Amygdala (tissue), 56 donors: ENCODE measurements around the gene STK32B.
"Not testable (repeated sequence)": the region's sequence is repeated elsewhere in the genome, so short reads cannot be mapped to it uniquely, and the experiment has no call there.

Experiments
- DNase-seq, 56 donors: peaks; one replicate each; lab custom pipeline; 2025; lab: John Stamatoyannopoulos, UW

The STK32B gene

DNA sequence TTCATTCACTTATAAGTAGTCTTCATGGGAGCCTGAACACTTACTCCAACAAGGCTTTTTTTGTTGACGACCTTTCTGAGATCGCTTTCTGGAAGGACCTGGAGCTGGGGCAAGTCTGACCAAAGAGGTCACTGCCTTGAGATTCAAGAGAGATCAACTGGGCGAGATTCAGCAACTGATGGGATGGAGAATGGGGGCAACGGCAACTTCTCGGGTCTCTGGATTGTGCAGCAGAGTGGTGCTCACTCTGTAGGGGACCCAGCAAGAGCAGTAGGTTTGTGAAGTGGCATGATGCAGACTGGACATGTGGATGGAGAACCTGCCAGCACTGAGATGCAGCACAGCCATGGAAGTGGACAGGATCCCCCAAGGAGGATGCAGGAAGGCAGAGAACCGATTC lies 369.0 kb downstream of the STK32B start:
- DNase-seq, result no peak

DNA sequence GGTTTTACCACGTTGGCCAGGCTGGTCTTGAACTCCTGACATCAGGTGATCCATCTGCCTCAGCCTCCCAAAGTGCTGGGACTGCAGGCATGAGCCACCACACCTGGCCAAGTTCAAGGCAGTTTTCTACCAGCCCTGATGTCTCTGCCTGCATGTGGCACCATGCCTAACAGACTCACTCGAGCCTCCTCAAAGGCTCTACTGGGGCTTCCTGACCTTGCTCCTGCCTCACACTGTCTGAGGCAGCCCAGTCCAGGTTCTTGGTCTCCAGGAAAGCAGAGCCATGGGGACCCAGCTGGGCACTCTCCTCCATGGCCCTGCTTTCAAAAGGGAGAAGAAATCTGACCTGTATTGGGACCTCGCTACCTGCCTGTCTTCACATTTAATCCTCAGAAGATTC lies 370.1 kb downstream of the STK32B start:
- DNase-seq, result no peak

DNA sequence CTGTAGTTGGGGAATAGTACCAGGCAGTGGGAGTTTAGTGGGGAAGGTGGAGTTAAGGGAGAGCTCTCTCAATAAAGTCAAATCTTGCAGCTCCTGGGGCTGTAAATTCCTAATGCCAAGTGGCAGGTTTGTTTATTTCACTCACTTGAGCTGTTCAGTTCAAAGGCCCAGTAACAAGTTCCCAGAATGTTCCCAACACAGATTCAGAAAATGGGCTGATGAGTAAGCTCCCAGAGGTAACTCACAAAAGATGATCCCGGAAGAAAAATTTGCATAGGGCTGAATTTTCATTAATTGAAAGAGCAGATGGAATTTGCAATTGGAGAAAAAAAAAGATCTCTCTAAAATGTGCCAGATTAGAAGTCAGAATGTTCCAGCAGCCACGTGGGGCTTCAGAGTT lies 370.9 kb downstream of the STK32B start:
- no peak for DNase-seq

DNA sequence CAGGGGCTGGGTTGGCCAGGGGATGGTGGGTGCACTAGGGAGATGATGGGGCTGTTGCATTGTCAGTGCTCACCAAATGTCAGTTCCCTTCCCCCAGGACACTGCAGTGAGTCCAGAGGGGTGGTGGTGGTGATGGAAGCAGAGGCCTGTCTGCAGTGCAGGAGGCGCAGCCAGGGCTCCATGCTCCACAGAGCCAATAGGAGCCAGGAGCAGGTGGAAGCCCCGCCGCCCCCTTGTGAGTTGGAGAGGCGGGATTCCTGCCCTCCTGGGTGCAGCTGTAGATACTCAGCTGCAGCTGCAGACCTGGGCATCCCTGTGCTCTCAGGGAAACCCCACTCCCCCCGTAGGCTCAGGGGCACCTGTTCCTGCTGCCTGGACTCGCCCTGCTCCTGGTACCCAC lies 372.4 kb downstream of the STK32B start:
- no peak for DNase-seq

DNA sequence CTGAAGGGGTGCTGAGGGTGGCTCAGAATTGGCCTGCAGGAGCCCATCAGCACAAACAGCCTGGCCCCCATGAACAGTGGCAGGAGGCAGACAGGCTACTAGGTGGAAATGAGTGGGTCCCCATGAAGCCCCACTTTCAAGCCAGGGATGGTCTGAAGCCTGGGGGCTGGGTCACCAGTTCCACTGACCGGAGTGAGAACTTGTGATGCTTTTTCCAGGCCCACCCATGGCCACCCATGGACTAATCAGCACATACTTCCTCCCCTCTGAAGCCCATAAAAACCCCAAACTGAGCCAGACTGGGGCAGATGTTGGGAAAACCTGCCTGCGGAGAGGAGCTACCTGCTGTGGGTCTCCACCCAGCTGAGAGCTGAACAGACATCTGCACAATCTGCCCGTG lies 372.9 kb downstream of the STK32B start:
- no peak for DNase-seq

DNA sequence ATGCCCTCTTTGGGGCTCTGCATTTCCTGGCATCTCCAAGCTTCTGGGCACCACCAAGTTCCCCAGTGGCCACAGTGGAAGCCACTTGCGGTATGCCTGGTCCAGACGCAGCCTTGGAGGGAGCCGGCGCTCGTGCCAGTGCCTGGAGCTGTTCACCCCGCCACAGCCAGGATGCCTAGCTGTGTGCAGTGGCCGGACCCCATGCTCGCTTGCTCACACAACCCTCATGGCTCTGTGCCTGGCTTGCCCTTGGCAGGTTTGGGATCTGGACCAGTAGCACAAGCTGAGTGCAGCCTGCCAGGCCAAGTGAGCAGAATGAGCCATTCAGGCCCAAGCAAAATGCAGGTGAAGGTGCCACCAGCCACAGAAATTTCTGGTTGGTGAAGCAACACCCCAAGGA lies 373.6 kb downstream of the STK32B start:
- no peak for DNase-seq

DNA sequence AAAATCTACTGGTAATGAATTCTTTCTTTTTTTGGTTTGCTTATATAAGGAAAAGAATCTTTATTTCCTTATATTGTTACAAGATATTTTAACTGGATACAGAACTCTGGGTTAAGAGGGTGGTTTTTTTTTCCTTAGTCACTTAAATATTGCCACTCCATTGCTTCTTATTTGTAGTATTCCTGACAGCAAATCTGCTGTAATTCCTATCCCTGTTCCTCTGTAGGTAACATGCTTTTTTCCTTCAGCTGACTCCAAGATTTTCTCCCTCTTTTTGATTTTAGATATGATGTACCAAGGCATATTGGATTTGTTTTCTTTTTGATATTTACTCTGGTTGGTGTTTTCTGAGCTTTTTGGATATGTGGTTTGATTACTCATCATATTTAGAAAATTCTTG lies 378.5 kb downstream of the STK32B start:
- no peak for DNase-seq

DNA sequence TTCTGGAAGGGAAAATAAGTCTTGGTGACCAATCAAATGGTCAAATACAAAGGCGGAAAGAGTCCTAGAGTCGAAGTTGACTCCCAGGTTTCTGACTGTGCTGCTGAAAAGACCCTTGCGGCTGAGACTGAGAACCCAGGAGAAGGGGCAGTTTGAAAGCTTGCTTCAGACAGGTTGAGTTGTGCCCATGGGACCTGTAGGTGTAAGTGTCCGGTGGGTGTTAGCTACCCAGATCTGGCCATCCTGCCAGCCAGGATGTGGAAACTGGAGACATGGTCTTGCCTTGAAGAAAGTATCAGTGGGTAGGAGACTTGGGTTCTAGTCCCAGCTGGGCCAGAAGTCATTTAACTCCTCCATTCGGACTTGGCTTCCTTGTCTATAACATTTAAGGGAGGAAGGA lies 381.9 kb downstream of the STK32B start:
- DNase-seq, result no peak

DNA sequence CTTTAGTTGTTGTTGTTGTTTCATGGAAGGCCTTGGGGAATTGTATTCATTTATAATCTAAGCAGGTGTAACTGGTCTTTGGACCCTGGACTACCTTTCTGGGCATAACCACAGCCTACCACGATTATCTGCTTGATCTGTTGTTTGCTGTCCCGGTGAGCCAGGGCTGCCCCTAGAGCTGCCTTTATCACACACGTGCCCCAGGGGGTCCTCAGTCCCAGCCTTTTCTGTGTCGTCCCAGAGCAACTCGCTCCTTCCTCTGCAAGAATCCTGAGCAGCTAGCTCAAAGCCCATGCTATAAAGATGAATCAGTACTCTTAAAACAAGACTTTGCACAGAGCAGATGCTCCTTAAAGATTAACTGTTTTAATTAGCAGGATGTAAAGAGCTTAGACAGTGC lies 383.9 kb downstream of the STK32B start:
- no peak for DNase-seq

DNA sequence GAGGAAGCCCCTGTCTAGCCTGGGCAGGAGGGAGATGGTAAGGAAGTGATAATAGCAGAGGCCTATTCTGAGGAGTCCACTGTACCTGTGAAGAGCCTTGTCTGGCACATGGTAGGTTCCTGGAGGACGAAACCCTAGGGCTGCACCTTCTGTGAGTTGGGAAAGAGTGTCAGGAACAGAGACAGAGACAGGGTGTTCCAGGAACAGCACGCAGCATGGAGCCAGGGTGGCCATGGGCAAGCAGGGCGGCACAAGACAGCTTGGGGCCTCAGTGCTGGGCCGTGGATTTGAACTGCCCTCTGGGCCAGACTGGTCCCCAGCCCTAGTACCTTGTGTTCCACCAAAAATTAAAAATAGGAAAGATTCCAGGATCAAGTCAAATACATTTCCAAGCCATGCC lies 384.5 kb downstream of the STK32B start:
- no peak for DNase-seq

DNA sequence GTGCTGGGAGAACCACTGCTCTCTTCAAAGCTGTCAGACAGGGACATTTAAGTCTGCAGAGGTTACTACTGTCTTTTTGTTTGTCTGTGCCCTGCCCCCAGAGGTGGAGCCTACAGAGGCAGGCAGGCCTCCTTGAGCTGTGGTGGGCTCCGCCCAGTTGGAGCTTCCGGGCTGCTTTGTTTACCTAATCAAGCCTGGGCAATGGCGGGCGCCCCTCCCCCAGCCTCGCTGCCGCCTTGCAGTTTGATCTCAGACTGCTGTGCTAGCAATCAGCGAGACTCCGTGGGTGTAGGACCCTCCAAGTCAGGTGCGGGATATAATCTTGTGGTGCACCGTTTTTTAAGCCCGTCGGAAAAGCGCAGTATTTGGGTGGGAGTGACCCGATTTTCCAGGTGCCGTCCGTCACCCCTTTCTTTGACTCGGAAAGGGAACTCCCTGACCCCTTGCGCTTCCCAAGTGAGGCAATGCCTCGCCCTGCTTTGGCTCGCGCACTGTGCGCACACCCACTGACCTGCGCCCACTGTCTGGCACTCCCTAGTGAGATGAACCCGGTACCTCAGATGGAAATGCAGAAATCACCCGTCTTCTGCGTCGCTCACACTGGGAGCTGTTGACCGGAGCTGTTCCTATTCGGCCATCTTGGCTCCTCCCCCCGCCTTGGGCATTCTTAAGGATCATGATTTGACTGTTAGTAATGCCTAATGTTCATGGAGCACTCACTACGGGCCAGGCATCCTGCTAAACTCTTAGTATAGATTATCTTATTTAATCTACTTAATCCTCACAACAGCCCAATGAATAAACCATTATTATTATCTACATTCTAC lies 392.9 kb downstream of the STK32B start:
- DNase-seq, result not testable (repeated sequence)

DNA sequence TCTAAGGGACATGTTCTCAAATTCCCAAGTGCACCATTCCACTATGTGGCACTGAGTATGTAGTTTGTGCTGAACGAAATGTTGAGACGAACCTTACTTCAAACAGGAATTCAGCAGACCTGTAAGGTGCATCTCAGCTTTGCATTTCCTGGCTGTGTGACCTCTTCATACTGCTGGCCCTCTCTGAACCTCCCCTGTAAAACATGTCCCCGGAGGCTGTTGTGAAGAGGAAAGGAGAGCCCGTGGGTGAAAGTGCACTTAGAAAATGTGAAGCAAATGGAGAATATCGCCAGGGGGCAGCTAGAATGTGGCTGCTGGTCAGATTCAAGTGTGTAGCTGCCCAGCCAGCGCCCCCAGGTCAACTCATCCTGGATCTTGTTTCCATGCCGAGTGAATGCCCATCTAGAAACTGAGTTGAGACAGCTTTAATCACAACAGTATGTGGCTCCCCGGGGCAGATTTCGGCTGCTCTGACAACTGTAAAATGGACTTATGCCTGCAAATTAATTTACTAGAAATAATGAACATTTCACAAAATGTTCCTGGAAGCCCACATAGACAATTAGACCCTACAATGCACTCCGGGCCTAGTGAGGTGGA lies 393.7 kb downstream of the STK32B start:
- DNase-seq, result no peak

DNA sequence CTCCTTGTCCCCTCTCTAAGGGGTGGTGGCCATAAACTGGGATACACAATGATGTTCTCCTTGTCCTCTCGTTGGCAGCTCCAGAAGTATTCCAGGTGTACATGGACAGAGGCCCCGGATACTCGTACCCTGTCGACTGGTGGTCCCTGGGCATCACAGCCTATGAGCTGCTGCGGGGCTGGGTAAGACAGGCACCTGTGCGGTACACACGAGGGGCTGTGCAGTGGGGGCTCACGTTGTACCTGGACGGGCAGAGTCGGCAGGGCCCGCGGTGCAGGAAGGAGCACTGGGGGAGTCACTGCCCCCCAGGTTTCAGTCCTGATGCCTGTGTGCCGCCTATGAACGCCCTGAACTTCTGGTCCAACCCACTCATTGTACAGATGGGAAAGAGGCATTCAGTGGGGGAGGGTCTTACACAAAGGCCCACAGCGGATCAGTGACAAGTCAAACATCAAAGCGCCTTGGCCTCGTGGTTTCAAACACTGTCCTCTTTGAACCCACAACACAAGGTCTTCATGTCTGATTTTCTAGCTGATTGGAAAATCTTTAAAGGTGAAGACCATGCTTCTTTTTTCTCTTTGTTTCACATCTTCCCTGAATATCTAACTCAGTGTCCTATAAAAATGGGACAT lies 395.4 kb downstream of the STK32B start:
- no peak for DNase-seq

DNA sequence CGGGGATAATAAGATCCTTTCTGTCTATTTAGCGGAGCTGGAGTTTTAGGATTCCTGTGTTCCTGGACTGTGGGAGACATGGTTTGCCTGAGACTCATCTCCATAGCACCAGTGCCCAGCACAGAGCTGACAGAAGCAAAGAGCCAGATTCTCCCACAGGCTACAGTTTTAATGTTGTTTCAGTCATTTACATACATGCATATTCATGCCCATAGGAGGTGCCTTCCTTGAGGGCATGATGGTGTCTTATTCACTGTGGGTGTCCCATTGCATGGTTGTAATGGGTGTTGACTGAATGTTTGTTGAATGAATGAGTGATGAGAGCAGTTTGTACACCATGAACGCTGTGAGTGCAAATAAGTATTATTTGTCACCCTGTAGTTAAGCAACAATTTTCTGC lies 396.5 kb downstream of the STK32B start:
- DNase-seq, result no peak

DNA sequence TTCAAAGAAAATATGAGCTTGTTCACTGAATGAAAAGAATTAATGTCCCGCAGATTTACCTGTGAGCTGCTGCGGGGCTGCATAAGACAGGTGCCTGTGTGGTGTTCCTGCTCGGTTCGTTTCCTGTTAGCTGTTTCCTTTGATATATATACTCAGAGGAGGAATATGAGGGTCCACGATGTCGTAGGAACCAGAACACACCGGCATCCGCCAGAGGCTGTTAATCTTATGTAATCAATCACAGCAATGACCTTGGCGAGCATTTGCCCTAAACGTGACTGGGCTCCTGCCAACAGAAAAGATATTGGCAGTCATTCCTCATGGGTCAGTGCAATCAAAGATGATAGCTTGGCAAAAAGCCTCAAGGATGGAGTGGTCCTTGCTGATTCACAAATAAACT lies 396.9 kb downstream of the STK32B start:
- no peak for DNase-seq

DNA sequence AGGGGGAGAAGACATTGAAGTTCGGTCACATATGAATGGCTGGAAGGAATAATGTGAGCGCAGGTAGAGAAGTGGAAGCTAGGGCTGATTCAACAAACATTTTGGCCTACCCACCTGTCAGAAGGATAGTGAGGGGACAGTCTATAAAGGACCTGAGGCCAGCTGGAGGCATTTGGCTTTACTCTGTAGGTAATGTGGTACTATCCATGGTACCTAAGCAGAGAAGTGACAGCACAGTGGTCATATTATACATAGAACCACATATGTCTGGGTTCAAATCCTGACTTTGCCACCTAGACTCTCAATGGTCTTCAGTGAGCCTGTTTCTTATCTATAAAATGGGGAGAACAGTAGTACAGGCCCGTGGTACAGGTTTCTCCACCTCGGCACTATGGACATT lies 400.0 kb downstream of the STK32B start:
- DNase-seq, result no peak

DNA sequence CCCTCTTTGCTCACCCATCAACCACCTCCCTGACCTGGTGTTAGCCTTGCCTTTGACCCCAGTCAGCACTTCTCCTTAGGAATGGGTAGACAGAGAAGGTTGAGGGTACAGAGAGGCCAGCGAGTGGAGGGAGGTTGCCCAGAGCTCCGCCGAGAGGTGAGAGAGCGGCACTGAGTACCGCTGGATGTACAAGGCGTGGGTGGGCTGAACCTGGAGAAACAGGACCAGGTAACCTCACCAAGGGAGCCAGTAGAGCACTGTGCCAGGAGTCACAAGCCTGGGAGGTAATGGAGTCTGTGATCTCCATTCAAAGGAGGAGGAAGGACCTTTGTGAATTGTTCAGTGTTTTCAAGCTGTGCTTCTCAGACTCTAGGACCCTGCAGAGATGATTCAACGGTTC lies 400.9 kb downstream of the STK32B start:
- DNase-seq, result no peak

DNA sequence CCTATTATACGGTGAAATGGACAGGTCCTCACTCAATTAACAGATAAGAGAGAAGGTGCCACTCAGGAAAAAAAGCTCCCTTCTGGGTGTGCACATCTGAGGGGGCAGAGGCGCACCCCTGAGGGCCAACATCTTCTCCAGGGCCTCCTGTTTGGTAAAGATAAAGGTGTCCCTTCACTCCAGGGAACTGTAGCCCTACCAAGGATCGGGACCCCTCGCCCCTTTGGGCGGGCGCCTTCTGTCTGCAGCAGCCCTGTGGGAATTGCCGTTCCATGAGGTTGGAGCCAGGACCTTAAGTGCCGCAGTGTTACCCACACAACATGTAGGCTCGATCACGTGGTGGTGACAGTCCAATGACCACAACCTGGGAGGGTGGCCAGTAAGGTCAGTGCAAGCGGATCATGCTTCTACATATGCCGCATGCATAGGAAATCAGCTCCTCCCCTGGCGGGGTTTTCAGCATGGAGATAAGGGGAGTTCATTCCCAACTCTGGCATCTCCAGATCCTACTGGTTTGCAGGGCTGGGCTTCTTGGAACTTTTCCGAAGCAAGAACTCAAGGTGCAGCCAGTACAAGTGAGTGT lies 403.8 kb downstream of the STK32B start:
- no peak for DNase-seq

DNA sequence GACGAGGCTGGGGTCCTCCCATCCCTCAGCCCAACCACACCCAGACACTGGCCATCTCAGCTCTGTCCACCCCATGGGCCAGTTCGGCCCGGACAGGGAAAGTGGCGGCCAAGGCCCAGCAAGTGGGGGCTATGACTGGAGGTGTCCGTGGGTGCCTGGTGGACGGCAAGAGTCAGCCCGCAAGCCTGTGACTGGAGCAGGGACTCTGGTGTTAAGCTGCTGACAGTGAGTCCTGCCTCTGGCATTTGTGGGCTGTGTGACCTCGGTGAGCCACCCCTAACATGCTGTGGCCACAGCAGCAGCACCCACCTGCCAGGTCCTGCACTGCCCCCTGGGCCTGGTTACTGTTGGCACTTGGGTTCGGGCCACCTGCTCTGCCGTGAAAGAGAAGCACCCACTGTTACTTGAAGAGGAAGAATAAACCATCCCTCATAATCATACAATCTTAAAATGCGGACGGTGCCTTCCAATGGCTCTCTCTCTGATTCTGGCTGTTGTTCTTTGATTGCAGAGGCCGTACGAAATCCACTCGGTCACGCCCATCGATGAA lies 405.1 kb downstream of the STK32B start:
- DNase-seq, result no peak

DNA sequence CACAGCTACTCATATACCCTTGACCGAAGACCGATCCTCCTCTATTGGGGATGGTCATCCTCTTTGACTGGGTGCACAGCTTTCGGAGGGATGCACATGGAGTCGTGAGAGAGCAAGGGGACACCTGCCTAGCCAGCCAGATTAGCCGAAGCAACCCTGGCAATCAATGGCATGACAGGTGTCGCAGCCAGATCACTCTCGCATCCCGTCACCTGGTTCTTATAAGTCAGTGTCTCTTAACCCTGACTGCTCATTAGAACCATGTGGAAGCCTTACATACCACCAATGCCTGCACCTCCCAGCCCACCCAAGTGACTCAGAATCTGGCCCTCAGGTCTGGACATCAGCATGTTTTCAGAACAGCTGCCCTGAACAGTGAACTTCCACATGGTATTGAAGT lies 407.4 kb downstream of the STK32B start:
- no peak for DNase-seq

DNA sequence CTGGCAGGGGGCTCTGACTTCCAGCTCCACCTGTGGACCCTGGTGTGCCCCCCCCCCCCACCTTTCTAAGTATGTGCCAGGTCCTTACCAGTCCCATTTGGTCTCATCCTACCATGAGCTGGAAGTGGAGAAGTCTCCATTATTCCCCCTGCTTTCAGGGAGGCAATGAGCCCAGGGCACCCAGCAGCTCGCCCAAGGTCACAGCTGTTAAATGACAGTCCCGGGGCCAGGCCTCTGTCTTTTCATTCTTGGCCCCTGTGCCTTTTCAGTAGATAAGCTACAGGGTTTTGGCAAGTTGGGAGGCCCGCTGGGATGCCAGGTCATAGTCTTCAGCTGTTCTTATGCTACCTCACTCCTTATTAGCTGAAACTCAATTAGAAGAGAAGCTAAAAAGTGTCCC lies 408.0 kb downstream of the STK32B start:
- no peak for DNase-seq
